HEK293 (cell line): ENCODE results near the gene NAMPT.

Experiments used
- CTCF ChIA-PET: fragments of 350-600 bp; formaldehyde crosslinking; extraction: SDS; loops from one replicate; lab custom pipeline; 2021; ENCODE audit warnings: antibody characterized with exemption; lab: Yijun Ruan, JAX
- POLR2A ChIA-PET: fragments of 300-600 bp; formaldehyde crosslinking; extraction: SDS; loops from one replicate; lab custom pipeline; 2020; ENCODE audit warnings: antibody characterized with exemption, inconsistent platforms; lab: Yijun Ruan, JAX
- H3K27ac ChIP-seq: fragments of 200-500 bp; sonication (Bioruptor generic); 2 replicates; pipeline ENCODE4 v1.5.1; 2014; ENCODE audit warnings: low read depth, low read length, control low read depth, inconsistent platforms; ENCODE audit errors: extremely low read depth
- H3K36me3 ChIP-seq, 2 experiments: fragments of 200-500 bp in 1 of 2; sonication (Bioruptor generic) in 1 of 2; 1 replicate in 1 of 2; 2 replicates in 1 of 2; pipeline ENCODE4 v1.5.1; 2014 to 2017; ENCODE audit warnings: inconsistent platforms in 2 of 2, low read length in 2 of 2; ENCODE audit not compliant: control insufficient read depth in 2 of 2, insufficient read depth in 1 of 2
- H3K4me1 ChIP-seq: fragments of 200-500 bp; sonication (Bioruptor generic); 2 replicates; pipeline ENCODE4 v1.5.1; 2014; ENCODE audit warnings: mild to moderate bottlenecking, low read length, inconsistent platforms; ENCODE audit not compliant: control insufficient read depth, insufficient read depth
- H3K4me3 ChIP-seq: 2 replicates; pipeline ENCODE4 v1.5.1; 2011; ENCODE audit warnings: low read depth, mild to moderate bottlenecking, control low read depth, low read length, moderate library complexity
- H3K9me3 ChIP-seq: fragments of 200-500 bp; sonication (Bioruptor generic); 2 replicates; pipeline ENCODE4 v1.5.1; 2014; ENCODE audit warnings: low read depth, low read length, inconsistent platforms; ENCODE audit not compliant: control insufficient read depth, insufficient read depth
- KLF7 ChIP-seq: fragments of 450-650 bp; formaldehyde crosslinking; IDR thresholded peaks from 2 replicates; pipeline ENCODE4 v1.5.1; 2016; ENCODE audit warnings: missing biosample characterization, missing genetic modification characterization, borderline replicate concordance
- SCRT1 ChIP-seq: fragments of 450-650 bp; formaldehyde crosslinking; IDR thresholded peaks from 2 replicates; pipeline ENCODE4 v1.5.1; 2016; ENCODE audit warnings: missing biosample characterization, missing genetic modification characterization, borderline replicate concordance
- TRIM28 ChIP-seq: IDR thresholded peaks from 2 replicates; pipeline ENCODE4 v1.6.1; 2011; ENCODE audit warnings: low read length, control low read depth, borderline replicate concordance
- ZFP3 ChIP-seq: fragments of 450-650 bp; formaldehyde crosslinking; IDR thresholded peaks from 2 replicates; pipeline ENCODE4 v1.5.1; 2016; ENCODE audit warnings: low read depth, missing biosample characterization, missing genetic modification characterization
- ZNF16 ChIP-seq: fragments of 450-650 bp; formaldehyde crosslinking; IDR thresholded peaks from 2 replicates; pipeline ENCODE4 v1.5.1; 2016; ENCODE audit warnings: low read depth, missing biosample characterization, missing genetic modification characterization
- ZNF184 ChIP-seq: fragments of 450-650 bp; IDR thresholded peaks from 2 replicates; pipeline ENCODE4 v1.5.1; 2018; ENCODE audit warnings: missing biosample characterization, mild to moderate bottlenecking, missing genetic modification characterization
- ZNF23 ChIP-seq: fragments of 450-650 bp; formaldehyde crosslinking; IDR thresholded peaks from 2 replicates; pipeline ENCODE4 v1.5.1; 2016; ENCODE audit warnings: missing biosample characterization, missing genetic modification characterization, borderline replicate concordance
- ZNF248 ChIP-seq: fragments of 450-650 bp; formaldehyde crosslinking; IDR thresholded peaks from 2 replicates; pipeline ENCODE4 v1.5.1; 2017; ENCODE audit warnings: missing biosample characterization, missing genetic modification characterization
- ZNF341 ChIP-seq: fragments of 450-650 bp; formaldehyde crosslinking; IDR thresholded peaks from 2 replicates; pipeline ENCODE4; 2016; ENCODE audit warnings: low read depth, missing biosample characterization, missing genetic modification characterization
- ZNF391 ChIP-seq: fragments of 450-650 bp; formaldehyde crosslinking; IDR thresholded peaks from 2 replicates; pipeline ENCODE4 v1.5.1; 2016; ENCODE audit warnings: low read depth, missing biosample characterization, missing genetic modification characterization, borderline replicate concordance
- ZNF560 ChIP-seq: fragments of 450-650 bp; formaldehyde crosslinking; IDR thresholded peaks from 2 replicates; pipeline ENCODE4 v1.5.1; 2017; ENCODE audit warnings: missing biosample characterization, missing genetic modification characterization, borderline replicate concordance
- ZNF561 ChIP-seq: fragments of 450-650 bp; IDR thresholded peaks from 2 replicates; pipeline ENCODE4 v1.5.1; 2018; ENCODE audit warnings: missing biosample characterization, missing genetic modification characterization, borderline replicate concordance
- ZNF585B ChIP-seq: fragments of 450-650 bp; formaldehyde crosslinking; IDR thresholded peaks from 2 replicates; pipeline ENCODE4 v1.5.1; 2016; ENCODE audit warnings: missing biosample characterization, missing genetic modification characterization
- ZNF624 ChIP-seq: fragments of 450-650 bp; formaldehyde crosslinking; IDR thresholded peaks from 2 replicates; pipeline ENCODE4 v1.5.1; 2017; ENCODE audit warnings: missing biosample characterization, missing genetic modification characterization
- ZNF664 ChIP-seq: fragments of 450-650 bp; formaldehyde crosslinking; IDR thresholded peaks from 2 replicates; pipeline ENCODE4 v1.5.1; 2016; ENCODE audit warnings: missing biosample characterization, missing genetic modification characterization
- TF ChIP-seq, protein P1 (sequence below): fragments of 450-650 bp; formaldehyde crosslinking; IDR thresholded peaks from 2 replicates; pipeline ENCODE4 v1.5.1; 2016; ENCODE audit warnings: missing biosample characterization, missing genetic modification characterization
- TF ChIP-seq, protein P2 (sequence below): sonication (generic); formaldehyde crosslinking; IDR thresholded peaks from 2 replicates; pipeline ENCODE4 v1.8.1; 2022; ENCODE audit warnings: mild to moderate bottlenecking, moderate library complexity, missing genetic modification reagents
- TF ChIP-seq, protein P3 (sequence below): fragments of 450-650 bp; formaldehyde crosslinking; IDR thresholded peaks from 2 replicates; pipeline ENCODE4 v1.5.1; 2016; ENCODE audit warnings: missing biosample characterization, missing genetic modification characterization
- TF ChIP-seq, protein P4 (sequence below): fragments of 450-650 bp; formaldehyde crosslinking; IDR thresholded peaks from 2 replicates; pipeline ENCODE4 v1.5.1; 2016; ENCODE audit warnings: missing biosample characterization, missing genetic modification characterization

NAMPT gene

DNA sequence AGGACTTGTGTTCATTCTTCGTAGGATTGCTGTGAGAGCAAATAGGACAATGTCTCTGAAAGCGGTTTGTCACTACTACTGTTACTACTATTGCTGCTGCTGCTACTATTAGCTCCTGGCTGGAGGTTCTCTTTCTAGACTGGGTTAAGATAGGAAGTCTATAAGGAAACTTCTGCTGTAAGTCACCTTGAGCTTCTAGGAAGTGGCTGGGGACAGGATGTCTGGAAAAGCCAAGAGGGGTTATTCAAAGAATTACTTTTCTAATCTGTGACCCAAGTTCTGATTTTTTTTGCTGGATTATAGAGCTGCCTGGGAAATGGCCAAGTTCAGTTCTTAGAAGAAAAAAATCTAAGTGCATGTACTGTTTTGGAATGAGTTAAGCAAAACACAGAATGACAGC is 62.2 kb downstream of the NAMPT start:
- no peak for TF ChIP-seq ZNF391
- TF ChIP-seq ZNF23 (tag by site-specific recombination), result no peak
- TF ChIP-seq ZNF16, result no peak
- no peak for TF ChIP-seq ZNF585B
- TF ChIP-seq, protein P1, sequence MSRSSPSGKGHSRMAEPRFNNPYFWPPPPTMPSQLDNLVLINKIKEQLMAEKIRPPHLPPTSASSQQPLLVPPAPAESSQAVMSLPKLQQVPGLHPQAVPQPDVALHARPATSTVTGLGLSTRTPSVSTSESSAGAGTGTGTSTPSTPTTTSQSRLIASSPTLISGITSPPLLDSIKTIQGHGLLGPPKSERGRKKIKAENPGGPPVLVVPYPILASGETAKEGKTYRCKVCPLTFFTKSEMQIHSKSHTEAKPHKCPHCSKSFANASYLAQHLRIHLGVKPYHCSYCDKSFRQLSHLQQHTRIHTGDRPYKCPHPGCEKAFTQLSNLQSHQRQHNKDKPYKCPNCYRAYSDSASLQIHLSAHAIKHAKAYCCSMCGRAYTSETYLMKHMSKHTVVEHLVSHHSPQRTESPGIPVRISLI (tag by site-specific recombination), result no peak
- no peak for TF ChIP-seq ZNF184 (tag by site-specific recombination)
- no peak for TF ChIP-seq TRIM28
- TF ChIP-seq ZNF560 (tag by site-specific recombination), result no peak
- TF ChIP-seq ZNF624, result no peak
- TF ChIP-seq ZNF561 (tag by site-specific recombination), result no peak
- TF ChIP-seq SCRT1 (tag by site-specific recombination), result no peak
- no peak for TF ChIP-seq KLF7 (tag by site-specific recombination)
- Histone ChIP-seq H3K27ac (no peak overlapping the region), H3K36me3 (no peaks in the 10 kb centered on the region), H3K4me3 (no peak overlapping the region), H3K4me1 (no peaks in the 10 kb centered on the region), H3K9me3 (no peaks in the 10 kb centered on the region)
- ChIA-PET POLR2A (no interaction called here), CTCF (interaction anchor here (0.6 to 2.9 kb wide), 2 partner anchors 46 to 269 kb away, joined by 3 to 8 read pairs; no protein-coding TSS in a partner anchor)

DNA sequence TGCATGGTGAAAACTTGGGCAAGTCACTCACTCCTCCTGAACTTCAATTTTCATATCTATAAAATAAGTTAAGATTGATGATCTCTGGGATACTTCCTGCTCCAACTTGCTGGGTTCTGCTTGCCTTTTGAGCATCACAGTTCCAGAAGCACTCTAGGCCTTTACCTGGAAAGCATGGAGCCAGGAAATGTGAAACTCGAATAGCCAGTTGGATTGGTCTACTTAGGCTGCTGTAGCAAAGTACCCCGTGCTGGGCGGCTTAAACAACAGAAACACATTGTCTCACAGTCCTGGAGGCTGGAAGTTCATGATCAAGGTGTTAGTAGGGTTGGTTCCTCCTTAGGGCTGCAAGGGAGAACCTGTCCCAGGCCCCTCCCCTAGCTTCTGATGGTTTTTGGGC is 64.5 kb downstream of the NAMPT start:
- Histone ChIP-seq H3K9me3 (no peaks in the 10 kb centered on the region), H3K36me3 (no peaks in the 10 kb centered on the region), H3K27ac (no peak overlapping the region), H3K4me3 (no peak overlapping the region), H3K4me1 (0 out of 2 replicates have a peak, but pooled peaks cover 3% of the 10 kb centered on the region)
- ChIA-PET POLR2A (no interaction called here), CTCF (interaction anchor here (0.6 kb wide), 1 partner anchor 295 kb away, joined by 3 read pairs; no protein-coding TSS in a partner anchor)
- TF ChIP-seq ZNF585B, result no peak

DNA sequence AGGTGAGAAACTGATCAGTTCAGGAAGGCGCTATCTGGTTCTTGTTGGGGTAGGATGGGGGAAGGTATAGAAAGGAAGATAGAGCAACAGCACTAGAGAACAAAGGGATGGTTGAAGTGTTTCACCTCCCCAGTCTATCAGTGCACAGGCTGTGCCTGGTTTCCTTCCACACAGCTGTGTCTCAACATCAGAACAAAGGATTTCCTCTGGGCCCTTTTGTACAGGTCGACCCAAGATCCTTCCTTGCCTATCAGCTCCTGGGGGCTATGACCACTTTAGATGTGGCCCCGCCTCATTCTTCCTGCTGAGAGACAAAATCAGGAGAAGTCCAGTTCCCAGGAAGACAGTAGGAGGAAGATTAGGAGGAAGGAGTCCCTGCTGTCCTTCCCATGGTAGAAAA is 65.6 kb downstream of the NAMPT start:
- Histone ChIP-seq H3K36me3 (no peaks in the 10 kb centered on the region), H3K4me3 (no peak overlapping the region), H3K9me3 (no peaks in the 10 kb centered on the region), H3K4me1 (0 out of 2 replicates have a peak, but pooled peaks cover 3% of the 10 kb centered on the region), H3K27ac (no peak overlapping the region)
- ChIA-PET CTCF (no interaction called here), POLR2A (no interaction called here)
- TF ChIP-seq, protein P2, sequence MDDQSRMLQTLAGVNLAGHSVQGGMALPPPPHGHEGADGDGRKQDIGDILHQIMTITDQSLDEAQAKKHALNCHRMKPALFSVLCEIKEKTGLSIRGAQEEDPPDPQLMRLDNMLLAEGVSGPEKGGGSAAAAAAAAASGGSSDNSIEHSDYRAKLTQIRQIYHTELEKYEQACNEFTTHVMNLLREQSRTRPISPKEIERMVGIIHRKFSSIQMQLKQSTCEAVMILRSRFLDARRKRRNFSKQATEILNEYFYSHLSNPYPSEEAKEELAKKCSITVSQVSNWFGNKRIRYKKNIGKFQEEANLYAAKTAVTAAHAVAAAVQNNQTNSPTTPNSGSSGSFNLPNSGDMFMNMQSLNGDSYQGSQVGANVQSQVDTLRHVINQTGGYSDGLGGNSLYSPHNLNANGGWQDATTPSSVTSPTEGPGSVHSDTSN (CRISPR knock-in tag), result no peak
- TF ChIP-seq, protein P3, sequence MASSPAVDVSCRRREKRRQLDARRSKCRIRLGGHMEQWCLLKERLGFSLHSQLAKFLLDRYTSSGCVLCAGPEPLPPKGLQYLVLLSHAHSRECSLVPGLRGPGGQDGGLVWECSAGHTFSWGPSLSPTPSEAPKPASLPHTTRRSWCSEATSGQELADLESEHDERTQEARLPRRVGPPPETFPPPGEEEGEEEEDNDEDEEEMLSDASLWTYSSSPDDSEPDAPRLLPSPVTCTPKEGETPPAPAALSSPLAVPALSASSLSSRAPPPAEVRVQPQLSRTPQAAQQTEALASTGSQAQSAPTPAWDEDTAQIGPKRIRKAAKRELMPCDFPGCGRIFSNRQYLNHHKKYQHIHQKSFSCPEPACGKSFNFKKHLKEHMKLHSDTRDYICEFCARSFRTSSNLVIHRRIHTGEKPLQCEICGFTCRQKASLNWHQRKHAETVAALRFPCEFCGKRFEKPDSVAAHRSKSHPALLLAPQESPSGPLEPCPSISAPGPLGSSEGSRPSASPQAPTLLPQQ, result no peak
- TF ChIP-seq ZNF23 (tag by site-specific recombination) (no peak), ZNF341 (no peak), ZNF624 (no peak), ZNF248 (tag by site-specific recombination) (no peak), TRIM28 (no peak), ZNF664 (tag by site-specific recombination) (no peak), ZFP3 (tag by site-specific recombination) (no peak)
- TF ChIP-seq, protein P4, sequence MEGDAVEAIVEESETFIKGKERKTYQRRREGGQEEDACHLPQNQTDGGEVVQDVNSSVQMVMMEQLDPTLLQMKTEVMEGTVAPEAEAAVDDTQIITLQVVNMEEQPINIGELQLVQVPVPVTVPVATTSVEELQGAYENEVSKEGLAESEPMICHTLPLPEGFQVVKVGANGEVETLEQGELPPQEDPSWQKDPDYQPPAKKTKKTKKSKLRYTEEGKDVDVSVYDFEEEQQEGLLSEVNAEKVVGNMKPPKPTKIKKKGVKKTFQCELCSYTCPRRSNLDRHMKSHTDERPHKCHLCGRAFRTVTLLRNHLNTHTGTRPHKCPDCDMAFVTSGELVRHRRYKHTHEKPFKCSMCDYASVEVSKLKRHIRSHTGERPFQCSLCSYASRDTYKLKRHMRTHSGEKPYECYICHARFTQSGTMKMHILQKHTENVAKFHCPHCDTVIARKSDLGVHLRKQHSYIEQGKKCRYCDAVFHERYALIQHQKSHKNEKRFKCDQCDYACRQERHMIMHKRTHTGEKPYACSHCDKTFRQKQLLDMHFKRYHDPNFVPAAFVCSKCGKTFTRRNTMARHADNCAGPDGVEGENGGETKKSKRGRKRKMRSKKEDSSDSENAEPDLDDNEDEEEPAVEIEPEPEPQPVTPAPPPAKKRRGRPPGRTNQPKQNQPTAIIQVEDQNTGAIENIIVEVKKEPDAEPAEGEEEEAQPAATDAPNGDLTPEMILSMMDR (tag by site-specific recombination), result no peak
